ENCODE measurements around the gene POFUT2.

POFUT2 gene

GRCh38 chr21:45260191-45260825 lies 27.4 kb downstream of the POFUT2 start:
- DNase-seq: no peak

- DNase-seq: no peak
Measured at GRCh38 chr21:45259206-45259840, 28.4 kb downstream of the POFUT2 start.

GRCh38 chr21:45258466-45258865 lies 29.2 kb downstream of the POFUT2 start:
- DNase-seq: peak; percentile 32

- DNase-seq: no peak
Measured at GRCh38 chr21:45257673-45258341, 29.9 kb downstream of the POFUT2 start.

GRCh38 chr21:45256912-45257672 lies 30.6 kb downstream of the POFUT2 start:
- DNase-seq: no peak

- no peak for DNase-seq
Measured at GRCh38 chr21:45256021-45256911, 31.4 kb downstream of the POFUT2 start.

GRCh38 chr21:45255381-45256020 lies 32.2 kb downstream of the POFUT2 start:
- peak; percentile 61 for DNase-seq

- DNase-seq: no peak
Measured at GRCh38 chr21:45254460-45254930, 33.2 kb downstream of the POFUT2 start.

GRCh38 chr21:45253633-45254459 lies 33.8 kb downstream of the POFUT2 start:
- DNase-seq: no peak

GRCh38 chr21:45253180-45253579 lies 34.5 kb downstream of the POFUT2 start:
- DNase-seq: no peak

- no peak for DNase-seq
Measured at GRCh38 chr21:45252448-45252925, 35.2 kb downstream of the POFUT2 start.

- no peak for DNase-seq
Measured at GRCh38 chr21:45251635-45252447, 35.9 kb downstream of the POFUT2 start.

GRCh38 chr21:45250914-45251634 lies 36.6 kb downstream of the POFUT2 start:
- DNase-seq: no peak

GRCh38 chr21:45250272-45250671 lies 37.4 kb downstream of the POFUT2 start:
- no peak for DNase-seq

GRCh38 chr21:45249626-45250025 lies 38.1 kb downstream of the POFUT2 start:
- no peak for DNase-seq

- DNase-seq: no peak
Measured at GRCh38 chr21:45248893-45249381, 38.8 kb downstream of the POFUT2 start.

GRCh38 chr21:45248301-45248892 lies 39.3 kb downstream of the POFUT2 start:
- no peak for DNase-seq

Measured in NCI-H146 (cell line).